ENCODE data around the gene SLC44A2.

Gene SLC44A2

DNA sequence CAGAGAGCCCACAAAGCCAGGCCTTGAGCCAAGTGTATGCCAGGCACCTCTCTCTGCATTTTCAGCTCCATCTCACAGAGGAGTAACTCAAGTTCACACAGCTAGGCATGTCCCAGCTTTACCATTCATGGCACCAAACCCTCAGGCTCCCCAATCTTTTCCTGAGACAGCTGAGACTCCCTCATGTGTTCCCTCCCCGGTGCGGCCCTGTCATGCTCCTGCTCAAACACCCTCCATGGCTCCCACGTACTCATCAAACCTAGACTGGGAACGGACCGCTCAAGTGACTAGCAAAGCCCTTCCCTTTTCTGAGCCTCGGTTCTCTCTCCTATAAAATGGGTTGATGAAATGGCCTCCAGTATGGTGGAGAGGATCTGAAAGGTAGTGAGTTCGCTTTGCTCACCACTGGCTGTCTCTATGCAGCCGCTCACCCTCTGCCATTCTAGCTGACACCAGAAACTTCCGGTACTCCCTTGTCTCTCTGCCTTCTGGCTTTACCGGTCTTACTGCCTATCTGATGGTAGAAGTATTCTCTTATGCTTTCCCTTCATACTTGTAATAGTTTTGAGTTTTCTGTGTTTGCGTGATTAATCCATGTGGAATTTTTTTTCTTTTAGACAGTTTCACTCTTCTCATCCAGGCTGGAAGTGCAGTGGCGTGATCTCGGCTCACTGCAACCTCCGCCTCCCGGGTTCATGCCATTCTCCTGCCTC is 7.8 kb upstream of the SLC44A2 start:
- DNase-seq: no peak

DNA sequence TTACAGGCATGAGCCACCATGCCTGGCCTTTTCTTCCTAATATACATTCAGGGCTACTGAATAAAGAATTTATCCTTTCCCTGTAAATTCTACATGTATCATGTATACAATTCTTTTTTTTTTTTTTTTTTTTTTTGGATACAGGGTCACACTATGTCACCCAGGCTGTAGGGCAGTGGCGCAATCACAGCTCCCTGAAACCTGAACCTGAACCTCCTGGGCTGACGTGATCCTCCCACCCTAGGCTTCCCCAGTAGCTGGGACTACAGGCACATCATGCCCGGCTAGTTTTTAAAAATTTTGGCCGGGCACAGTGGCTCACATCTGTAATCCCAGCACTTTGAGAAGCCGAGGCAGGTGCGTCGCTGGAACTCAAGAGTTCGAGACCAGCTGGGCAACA is 6.5 kb upstream of the SLC44A2 start:
- DNase-seq: no peak

DNA sequence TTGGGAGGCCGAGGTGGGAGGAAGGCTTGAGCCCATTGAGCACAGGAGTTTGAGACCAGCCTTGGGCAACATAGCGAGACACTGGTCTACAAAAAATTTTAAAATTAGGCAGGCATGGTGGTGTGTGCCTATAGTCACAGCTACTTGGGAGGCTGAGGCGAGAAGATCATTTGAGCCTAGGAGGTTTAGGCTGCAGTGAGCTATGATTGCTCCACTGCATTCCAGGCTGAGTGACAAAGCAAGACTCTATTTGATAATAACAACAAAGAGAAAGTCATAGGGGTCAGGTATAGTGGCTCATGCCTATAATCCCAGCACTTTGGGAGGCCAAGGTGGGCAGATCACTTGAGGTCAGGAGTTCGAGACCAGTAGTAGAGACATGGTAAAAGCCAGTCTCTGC is 4.6 kb upstream of the SLC44A2 start:
- no peak for DNase-seq

DNA sequence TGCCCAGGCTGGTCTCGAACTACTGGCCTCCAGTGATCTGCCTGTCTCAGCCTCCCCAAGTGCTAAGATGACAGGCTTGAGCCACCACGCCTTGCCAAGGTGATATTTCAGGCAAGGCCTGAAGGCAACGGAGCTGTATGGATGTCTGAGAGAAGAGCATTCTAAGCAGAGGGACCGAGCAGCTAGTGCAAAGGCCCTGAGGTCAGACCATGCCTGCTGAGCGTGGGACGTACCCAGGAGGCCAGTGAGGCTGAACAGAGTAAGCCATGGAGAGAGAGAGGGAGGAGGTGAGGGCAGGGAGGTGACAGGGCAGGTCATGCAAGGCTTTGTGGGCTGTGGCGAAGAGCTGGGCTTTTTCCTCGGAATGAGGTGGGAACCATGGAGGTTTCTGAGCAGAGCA is 3.4 kb upstream of the SLC44A2 start:
- no peak for DNase-seq

DNA sequence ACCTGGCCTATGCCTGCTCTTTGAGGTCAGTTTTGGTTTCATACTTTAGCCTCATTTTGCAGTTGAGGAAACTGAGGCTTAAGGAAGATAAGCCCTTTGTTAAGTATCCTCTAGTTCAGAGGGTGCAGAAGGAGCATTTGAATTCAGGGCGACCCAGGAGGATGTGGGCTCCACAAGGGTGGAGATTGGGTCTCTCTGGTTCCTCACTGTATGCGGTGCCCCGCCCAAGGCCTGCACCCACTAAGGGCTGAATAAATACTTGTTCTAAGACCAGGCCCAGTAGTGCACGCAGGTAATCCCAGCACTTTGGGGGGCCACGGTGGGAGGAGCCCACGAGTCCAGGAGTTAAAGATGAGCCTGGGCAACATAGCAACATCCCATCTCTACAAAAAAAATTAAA is 768 bp upstream of the SLC44A2 start:
- DNase-seq: no peak

DNA sequence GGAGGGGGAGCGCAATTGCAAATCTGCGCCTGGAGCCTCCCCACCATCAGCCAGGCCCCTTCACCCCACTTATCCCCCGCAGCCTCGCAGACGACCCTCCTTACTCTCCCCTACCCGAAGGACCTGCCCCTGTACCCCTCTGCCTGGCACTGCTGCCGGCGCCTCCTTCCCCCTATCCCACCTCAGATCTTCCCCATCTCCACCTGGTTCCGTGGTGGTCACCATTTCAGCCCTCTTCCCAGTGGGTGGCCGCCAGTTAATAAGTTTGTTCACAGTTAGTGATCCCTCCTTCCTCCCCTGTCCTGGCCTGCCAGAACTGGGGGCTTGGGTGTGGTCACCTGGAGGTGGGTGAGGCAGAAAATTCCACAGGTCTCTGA is 397 bp downstream of the SLC44A2 start:
- DNase-seq: no peak

DNA sequence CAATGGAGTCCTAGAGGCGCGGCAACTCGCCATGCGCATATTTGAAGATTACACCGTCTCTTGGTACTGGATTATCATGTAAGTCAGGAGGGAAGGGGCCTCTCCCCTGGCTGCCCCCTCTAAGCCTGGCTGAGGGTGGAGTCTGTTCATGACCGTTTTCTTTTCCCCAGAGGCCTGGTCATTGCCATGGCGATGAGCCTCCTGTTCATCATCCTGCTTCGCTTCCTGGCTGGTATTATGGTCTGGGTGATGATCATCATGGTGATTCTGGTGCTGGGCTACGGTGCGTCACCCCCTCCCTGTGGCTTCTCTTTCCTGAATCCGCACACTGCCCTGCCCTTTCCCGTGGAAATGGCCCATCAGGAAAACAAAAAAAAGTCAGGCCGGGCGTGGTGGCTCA is 6.5 kb downstream of the SLC44A2 start:
- no peak for DNase-seq

DNA sequence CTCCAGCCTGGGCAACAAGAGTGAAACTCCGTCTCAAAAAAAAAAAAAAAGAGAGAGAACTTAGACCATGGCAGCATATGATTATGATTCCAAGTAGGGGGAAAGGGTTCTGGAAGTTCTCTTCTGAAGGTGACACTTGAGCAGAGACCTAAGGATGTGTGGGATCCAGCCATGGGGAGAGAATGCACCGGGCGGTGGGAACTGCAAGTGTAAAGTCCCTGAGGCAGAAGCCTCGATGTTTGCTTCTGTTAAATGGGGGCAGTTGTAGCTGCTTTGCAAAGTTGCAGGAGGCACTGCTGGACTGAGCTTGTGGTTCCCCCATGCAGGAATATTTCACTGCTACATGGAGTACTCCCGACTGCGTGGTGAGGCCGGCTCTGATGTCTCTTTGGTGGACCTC is 9.1 kb downstream of the SLC44A2 start:
- no peak for DNase-seq

DNA sequence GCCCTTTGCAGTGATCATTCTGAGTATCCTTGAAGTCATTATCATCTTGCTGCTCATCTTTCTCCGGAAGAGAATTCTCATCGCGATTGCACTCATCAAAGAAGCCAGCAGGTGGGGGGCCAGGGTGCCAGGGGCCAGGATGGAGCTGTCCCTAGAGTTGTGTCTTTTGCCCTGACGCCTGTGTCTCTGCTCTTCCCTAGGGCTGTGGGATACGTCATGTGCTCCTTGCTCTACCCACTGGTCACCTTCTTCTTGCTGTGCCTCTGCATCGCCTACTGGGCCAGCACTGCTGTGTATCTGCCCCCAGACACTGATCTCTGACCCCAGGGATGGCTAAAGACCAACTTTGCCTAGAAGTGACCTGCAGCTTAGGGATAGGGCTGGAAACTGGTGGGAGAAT is 9.6 kb downstream of the SLC44A2 start:
- no peak for DNase-seq

DNA sequence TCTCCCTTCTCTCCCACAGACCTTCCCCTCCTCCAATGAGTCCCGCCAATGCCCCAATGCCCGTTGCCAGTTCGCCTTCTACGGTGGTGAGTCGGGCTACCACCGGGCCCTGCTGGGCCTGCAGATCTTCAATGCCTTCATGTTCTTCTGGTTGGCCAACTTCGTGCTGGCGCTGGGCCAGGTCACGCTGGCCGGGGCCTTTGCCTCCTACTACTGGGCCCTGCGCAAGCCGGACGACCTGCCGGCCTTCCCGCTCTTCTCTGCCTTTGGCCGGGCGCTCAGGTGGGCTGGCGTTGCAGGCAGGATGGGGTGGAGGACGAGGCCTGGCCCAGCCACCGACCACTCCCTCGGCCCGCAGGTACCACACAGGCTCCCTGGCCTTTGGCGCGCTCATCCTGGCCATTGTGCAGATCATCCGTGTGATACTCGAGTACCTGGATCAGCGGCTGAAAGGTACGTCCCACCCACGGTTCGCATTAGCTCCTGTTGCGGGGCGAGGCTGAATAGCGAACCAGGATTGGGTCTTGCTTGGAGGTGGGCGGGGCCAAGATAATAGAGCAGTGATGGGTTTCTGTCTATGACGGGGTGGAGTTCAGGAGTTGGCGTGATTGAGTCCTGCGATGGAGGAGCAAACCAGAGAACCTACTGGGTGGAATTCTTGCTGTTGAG is 11.1 kb downstream of the SLC44A2 start:
- no peak for DNase-seq

DNA sequence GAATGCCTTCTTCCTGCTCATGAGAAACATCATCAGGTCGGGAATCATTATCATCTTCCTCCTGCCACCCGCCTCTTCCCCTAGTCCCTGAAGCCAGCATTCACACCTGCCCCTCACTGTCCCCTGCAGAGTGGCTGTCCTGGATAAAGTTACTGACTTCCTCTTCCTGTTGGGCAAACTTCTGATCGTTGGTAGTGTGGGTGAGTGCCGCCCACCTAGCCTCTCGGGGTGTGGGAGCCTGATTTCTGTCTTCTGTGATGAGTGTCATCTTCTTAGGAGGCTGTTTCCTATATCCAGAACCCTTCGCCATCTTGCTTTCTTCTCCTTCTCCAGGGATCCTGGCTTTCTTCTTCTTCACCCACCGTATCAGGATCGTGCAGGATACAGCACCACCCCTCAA is 12.5 kb downstream of the SLC44A2 start:
- no peak for DNase-seq

DNA sequence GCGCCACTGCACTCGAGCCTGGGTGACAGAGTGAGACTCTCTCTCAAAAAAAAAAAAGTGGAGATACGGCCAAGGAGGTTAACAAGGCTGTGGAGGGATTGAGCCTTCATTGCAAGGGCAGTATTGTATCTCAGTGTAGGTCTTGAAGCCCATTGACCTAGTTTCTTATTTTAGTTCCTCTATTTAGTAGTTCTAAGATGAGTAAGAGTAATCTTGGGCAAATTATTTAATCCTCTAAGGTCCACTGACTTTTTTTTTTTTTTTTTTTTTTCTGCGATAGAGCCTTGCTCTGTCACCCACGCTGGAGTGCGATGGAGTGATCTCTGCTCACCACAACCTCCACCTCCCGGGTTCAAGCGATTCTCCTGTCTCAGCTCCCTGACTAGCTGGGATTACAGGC is 14.5 kb downstream of the SLC44A2 start:
- no peak for DNase-seq

DNA sequence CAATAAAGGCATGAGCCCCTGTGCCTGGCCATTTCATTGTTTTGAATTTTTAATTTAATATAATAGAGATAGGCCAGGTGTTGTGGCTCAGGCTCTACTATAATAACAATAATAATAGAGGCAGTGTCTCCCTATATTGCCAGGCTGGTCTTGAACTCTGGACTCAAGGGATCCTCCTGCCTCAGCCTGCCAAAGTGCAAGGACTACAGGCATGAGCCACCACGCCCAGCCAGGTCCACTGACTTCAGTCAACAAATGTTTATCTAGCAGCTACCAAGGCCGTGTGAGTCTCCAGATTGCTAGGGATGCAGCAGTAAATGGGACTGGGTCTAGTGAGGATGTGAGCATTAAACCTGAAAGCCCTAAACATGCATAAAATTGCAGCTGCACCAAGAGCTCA is 15.0 kb downstream of the SLC44A2 start:
- no peak for DNase-seq

DNA sequence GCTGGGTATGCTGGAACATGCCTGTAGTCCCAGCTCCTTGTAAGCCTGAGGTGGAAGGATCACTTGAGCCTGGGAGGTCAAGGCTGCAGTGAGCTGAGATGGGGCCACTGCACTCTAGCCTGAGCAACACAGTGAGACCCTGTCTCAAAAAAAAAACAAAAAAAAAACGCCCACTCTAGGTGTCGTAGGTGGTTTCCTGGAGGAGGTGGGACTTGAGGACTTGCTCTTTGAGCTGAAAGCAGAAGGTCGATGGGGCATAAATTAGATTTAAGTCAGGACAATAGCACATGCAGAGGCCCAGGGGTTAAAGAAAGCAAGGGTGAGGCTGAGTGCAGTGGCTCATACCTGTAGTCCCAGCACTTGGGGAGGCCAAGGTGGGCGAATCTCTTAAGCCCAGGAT is 15.9 kb downstream of the SLC44A2 start:
- DNase-seq: no peak

DNA sequence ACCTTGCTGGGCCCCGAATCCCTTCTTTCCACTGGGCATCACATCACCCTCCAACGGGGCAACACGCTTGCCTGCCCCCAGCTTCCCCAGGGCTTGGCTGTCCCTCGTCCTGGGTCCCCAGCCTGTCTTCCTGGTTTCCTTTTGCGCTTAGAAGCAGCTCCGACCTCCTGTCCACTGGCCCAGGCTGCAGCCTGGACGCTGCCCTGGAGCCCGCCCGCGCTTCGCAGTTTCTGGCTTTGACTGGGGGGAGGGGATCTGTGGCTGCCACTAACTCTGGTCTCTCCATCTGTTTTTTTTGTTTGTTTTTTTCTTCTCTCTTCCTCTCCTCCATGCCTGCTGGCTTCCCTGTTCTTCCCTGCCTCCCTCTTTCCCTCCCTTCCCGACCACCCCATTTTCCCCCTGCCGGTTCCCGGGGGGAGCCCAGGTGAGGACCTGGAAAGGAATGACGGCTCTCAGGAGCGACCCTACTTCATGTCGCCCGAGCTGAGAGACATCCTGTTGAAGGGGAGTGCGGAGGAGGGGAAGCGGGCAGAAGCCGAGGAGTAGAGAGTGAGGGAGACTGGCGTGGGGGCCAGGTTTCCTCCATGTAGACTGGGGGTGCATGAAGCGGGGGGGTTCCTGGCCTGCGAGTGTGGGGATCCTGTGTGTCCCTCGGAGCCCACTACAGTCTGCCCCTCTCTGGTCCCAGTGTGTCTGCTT is 17.3 kb downstream of the SLC44A2 start:
- no peak for DNase-seq

DNA sequence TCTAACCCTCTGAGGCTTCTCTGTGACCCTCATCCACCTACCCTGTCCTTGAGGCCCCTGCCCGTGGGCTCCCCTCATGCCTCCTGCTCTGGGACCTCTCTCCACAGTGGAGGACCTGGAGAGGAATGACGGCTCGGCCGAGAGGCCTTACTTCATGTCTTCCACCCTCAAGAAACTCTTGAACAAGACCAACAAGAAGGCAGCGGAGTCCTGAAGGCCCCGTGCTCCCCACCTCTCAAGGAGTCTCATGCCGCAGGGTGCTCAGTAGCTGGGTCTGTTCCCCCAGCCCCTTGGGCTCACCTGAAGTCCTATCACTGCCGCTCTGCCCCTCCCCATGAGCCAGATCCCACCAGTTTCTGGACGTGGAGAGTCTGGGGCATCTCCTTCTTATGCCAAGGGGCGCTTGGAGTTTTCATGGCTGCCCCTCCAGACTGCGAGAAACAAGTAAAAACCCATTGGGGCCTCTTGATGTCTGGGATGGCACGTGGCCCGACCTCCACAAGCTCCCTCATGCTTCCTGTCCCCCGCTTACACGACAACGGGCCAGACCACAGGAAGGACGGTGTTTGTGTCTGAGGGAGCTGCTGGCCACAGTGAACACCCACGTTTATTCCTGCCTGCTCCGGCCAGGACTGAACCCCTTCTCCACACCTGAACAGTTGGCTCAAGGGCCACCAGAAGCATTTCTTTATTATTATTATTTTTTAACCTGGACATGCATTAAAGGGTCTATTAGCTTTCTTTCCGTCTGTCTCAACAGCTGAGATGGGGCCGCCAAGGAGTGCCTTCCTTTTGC is 18.0 kb downstream of the SLC44A2 start:
- DNase-seq: no peak

DNA sequence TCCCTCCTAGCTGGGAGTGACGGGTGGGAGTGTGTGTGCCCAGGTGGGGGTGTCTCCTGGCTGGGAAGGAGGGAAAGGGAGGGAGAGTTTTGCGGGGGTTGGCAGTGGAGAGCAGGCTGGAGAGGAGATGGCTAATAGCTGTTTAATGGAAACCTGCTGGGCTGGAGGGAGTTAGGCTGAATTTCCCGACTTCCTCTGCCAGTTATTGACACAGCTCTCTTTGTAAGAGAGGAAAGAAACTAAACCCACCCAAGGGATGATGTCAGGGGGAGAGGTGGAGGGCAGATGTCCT is 18.6 kb downstream of the SLC44A2 start:
- no peak for DNase-seq

DNA sequence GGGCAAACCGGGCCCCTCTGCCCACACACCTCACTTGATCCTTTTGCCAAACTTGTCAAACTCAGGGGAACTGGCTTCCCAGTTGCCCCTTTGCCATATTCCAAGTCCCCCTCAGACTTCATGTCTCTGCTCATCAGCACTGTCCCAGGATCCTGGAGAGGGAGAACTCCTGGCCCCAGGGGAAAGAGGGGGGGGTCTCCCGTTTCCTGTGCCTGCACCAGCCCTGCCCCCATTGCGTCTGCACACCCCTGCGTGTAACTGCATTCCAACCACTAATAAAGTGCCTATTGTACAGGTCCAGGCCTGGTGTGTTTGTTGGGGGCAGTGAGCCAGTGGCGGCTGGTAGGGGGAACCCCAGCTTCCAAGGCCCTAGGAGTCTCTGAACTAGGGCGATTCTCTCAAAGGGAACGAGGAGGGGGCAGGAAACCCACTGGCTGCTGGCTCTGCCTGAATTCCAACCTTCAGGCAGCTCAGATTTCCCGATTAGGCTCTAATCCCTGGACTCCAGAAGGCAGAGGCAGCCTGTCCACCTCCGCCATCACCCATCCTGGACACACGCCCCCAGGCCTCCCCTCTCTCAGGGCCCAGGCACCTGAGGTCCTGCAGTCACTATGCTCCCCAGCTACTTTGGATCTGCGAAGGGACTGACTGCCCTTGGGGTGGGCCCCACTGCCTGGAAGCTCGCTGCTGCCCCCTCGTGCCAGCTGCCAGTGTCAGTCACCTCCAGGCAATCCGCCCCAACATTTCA is 19.1 kb downstream of the SLC44A2 start:
- peak; percentile 76 to 82 (median 78) for DNase-seq

DNA sequence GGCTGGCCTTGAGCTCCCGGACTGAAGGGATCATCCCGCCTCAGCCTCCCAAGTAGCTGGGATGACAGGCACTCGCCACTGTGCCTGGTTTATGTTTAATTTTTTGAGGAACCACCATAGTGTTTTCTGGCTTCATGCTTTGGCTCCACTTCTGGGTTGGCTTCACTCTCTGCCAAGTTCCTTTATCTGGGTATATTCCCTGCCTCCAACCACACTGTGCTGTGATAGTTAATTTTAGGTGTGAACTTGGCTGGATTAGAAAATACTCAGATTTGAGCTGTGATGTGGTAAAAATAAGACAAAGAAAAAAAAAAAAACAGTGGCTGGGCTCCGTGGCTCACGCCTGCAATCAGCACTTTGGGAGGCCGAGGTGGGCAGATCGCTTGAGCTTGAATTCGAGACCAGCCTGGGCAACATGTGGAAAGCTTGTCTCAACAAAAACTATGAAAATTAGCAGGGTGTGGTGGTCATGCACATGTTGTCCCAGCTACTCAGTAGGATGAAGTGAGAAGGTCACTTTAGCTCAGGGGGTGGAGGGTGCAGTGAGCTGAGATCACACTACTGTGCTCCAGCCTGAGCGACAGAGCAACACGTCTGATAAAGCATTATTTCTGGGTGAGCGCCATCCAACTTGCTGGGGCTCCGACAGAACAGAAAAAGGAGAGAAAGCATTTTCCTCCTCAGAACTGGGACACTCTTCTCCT is 21.3 kb downstream of the SLC44A2 start:
- no peak for DNase-seq

DNA sequence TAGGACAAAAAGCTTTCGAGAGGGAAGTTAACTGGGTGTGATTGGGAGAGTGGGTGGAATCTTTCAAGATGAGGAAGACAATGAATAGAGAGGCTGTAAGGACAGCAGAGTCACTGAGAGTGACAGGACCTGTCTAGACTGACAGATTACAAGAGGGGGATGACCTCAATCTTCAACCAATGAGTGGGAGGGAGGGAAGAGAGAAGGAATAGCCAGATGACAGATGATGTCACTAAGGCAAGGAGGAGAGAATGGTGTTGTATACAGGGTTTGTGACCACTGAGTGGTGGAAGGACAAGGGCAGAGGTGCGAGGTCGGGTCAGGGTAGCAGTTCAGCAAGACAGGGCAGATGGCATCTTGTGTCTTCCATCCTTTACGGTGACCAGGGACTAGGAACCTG is 23.0 kb downstream of the SLC44A2 start:
- no peak for DNase-seq

DNA sequence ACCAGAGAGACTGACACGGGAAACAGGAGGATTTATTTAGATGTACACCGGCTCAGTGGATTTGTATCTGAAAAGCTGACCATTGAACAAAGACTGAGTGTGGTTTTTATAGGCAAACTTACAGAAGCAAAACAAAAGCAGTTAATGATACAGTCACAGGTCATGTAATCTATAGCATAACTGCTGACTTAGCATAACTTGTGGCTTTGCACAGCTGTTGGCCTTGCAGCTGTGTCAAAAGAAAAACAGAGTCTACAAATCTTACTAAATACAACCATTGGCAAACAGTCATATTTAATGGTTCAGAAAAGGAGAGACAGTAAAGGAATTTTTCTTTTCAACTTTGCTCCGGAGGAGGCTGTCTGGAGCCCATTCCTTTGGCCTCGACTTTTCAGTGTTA is 26.5 kb downstream of the SLC44A2 start:
- DNase-seq: no peak

DNA sequence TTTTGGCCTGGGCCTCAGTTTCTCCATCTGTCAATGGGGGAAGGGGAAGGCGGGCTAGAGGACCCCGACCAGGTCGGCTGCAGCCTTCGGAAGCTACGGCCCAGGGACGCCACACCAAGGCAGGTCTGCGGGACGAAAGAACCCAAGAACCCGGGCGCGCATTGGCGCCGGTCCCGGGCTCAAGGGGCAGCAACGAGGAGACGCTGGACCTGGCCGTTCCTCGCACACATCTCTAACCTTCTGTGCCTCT is 28.1 kb downstream of the SLC44A2 start:
- DNase-seq: no peak
